IMR-90 (cell line): Measurements from ENCODE around the gene FCHSD2. TPM values are rescaled to one million over a fixed set of nuclear protein-coding genes. Genes with fewer than 3 reads are reported as not detected.

Experiments
- ATAC-seq: fragments of 200-7000 bp; cut with Tn5 transposase; 2 replicates; pipeline ENCODE4 v1.9.1; 2020; ENCODE audit warnings: low read depth, mild to moderate bottlenecking, moderate library complexity
- BruUV-seq: library from RNA; stranded (reverse); fragments of 400-500 nt; replicated peaks from 2 replicates; lab custom pipeline; 2021; lab: Mats Ljungman, UMichigan
- CTCF ChIA-PET: fragments of 300-600 bp; formaldehyde crosslinking; extraction: SDS; loops from one replicate; lab custom pipeline; 2021; ENCODE audit warnings: antibody characterized with exemption; lab: Yijun Ruan, JAX
- POLR2A ChIA-PET: fragments of 300-600 bp; sonication (Branson Sonifier 250); formaldehyde crosslinking; loops from one replicate; lab custom pipeline; 2022; ENCODE audit warnings: antibody characterized with exemption; ENCODE audit not compliant: unreplicated experiment; lab: Charles Lee
- DNase-seq: peaks from one replicate; pipeline ENCODE4 v3.0.0; 2013
- H2AFZ ChIP-seq: replicated peaks from 2 replicates; pipeline ENCODE3; 2013; ENCODE audit warnings: low read length, mild to moderate bottlenecking; ENCODE audit not compliant: poor library complexity
- H2AK5ac ChIP-seq: 2 replicates; pipeline ENCODE4 v1.6.1; 2013; ENCODE audit warnings: low read depth, low read length, inconsistent platforms
- H2AK9ac ChIP-seq: replicated peaks from 2 replicates; pipeline ENCODE3; 2013; ENCODE audit warnings: mild to moderate bottlenecking, low read depth, low read length, moderate library complexity; ENCODE audit not compliant: poor library complexity
- H2BK120ac ChIP-seq: 2 replicates; pipeline ENCODE4 v1.6.1; 2013; ENCODE audit warnings: low read depth, low read length, inconsistent platforms
- H2BK15ac ChIP-seq: 3 replicates; pipeline ENCODE4 v1.6.1; 2013; ENCODE audit warnings: low read depth, low read length, inconsistent platforms
- H2BK20ac ChIP-seq: 2 replicates; pipeline ENCODE4 v1.6.1; 2013; ENCODE audit warnings: low read depth, mild to moderate bottlenecking, inconsistent platforms, low read length, moderate library complexity
- H2BK5ac ChIP-seq: 2 replicates; pipeline ENCODE4 v1.6.1; 2013; ENCODE audit warnings: mild to moderate bottlenecking, low read depth, low read length, inconsistent platforms; ENCODE audit not compliant: poor library complexity, severe bottlenecking
- H3K14ac ChIP-seq: replicated peaks from 2 replicates; pipeline ENCODE4 v1.6.1; 2013; ENCODE audit warnings: low read depth, low read length, inconsistent platforms
- H3K18ac ChIP-seq: 2 replicates; pipeline ENCODE4 v1.6.1; 2013; ENCODE audit warnings: low read depth, low read length, control low read depth
- H3K23ac ChIP-seq: 2 replicates; pipeline ENCODE4 v1.6.1; 2013; ENCODE audit warnings: low read depth, low read length, inconsistent platforms
- H3K27ac ChIP-seq: 2 replicates; pipeline ENCODE4 v1.5.1; 2013; ENCODE audit warnings: mild to moderate bottlenecking, control low read depth, low read length; ENCODE audit not compliant: insufficient read depth
- H3K27me3 ChIP-seq: 2 replicates; pipeline ENCODE4 v1.6.1; 2013; ENCODE audit warnings: low read length; ENCODE audit not compliant: control insufficient read depth, insufficient read depth
- H3K36me3 ChIP-seq: 2 replicates; pipeline ENCODE4 v1.6.1; 2013; ENCODE audit warnings: low read length, mixed read lengths; ENCODE audit not compliant: control insufficient read depth, insufficient read depth
- H3K4ac ChIP-seq: 2 replicates; pipeline ENCODE4 v1.6.1; 2013; ENCODE audit warnings: low read depth, low read length, inconsistent platforms
- H3K4me1 ChIP-seq: 2 replicates; pipeline ENCODE4 v1.6.1; 2013; ENCODE audit warnings: low read length, mixed read lengths; ENCODE audit not compliant: control insufficient read depth, insufficient read depth
- H3K4me2 ChIP-seq: 2 replicates; pipeline ENCODE4 v1.6.1; 2013; ENCODE audit warnings: low read depth, mild to moderate bottlenecking, control low read depth, low read length, moderate library complexity
- H3K4me3 ChIP-seq: 2 replicates; pipeline ENCODE4 v1.5.1; 2013; ENCODE audit warnings: low read depth, mild to moderate bottlenecking, control low read depth, low read length, moderate library complexity; ENCODE audit not compliant: insufficient read depth
- H3K56ac ChIP-seq: 2 replicates; pipeline ENCODE4 v1.6.1; 2013; ENCODE audit warnings: low read length, inconsistent platforms; ENCODE audit not compliant: insufficient read depth; ENCODE audit errors: extremely low read depth
- H3K79me1 ChIP-seq, 2 experiments: 2 replicates each; pipeline ENCODE4 v1.6.1; 2013; ENCODE audit warnings: low read length in 2 of 2, inconsistent platforms in 1 of 2, low read depth in 1 of 2
- H3K9ac ChIP-seq: 2 replicates; pipeline ENCODE4 v1.6.1; 2013; ENCODE audit warnings: low read depth, low read length, control low read depth
- H3K9me1 ChIP-seq: 2 replicates; pipeline ENCODE4 v1.6.1; 2013; ENCODE audit warnings: low read length, inconsistent platforms; ENCODE audit not compliant: insufficient read depth
- H3K9me3 ChIP-seq: 2 replicates; pipeline ENCODE4 v1.6.1; 2013; ENCODE audit warnings: low read length; ENCODE audit not compliant: control insufficient read depth, insufficient read depth
- H4K20me1 ChIP-seq: 2 replicates; pipeline ENCODE4 v1.6.1; 2013; ENCODE audit warnings: low read length, inconsistent platforms; ENCODE audit not compliant: insufficient read depth
- H4K5ac ChIP-seq: 2 replicates; pipeline ENCODE4 v1.6.1; 2013; ENCODE audit warnings: mild to moderate bottlenecking, low read depth, low read length, control low read depth
- H4K8ac ChIP-seq, 2 experiments: 2 replicates each; pipeline ENCODE4 v1.6.1; 2013; ENCODE audit warnings: low read depth in 2 of 2, low read length in 2 of 2, control low read depth in 1 of 2, inconsistent platforms in 1 of 2
- H4K91ac ChIP-seq: 2 replicates; pipeline ENCODE4 v1.6.1; 2013; ENCODE audit warnings: low read depth, low read length, inconsistent platforms; ENCODE audit not compliant: insufficient read depth
- BHLHE40 ChIP-seq: fragments of 150-350 bp; IDR thresholded peaks from 2 replicates; pipeline ENCODE4 v1.6.1; 2016; ENCODE audit warnings: mild to moderate bottlenecking, low read depth, low read length
- CEBPB ChIP-seq: IDR thresholded peaks from 2 replicates; pipeline ENCODE4 v1.6.1; 2012; ENCODE audit warnings: low read depth, low read length, improper control_type of control experiment
- CHD1 ChIP-seq: IDR thresholded peaks from 2 replicates; pipeline ENCODE4 v1.6.1; 2012; ENCODE audit warnings: low read depth, low read length, improper control_type of control experiment
- CTCF ChIP-seq: conservative IDR thresholded peaks from 2 replicates; pipeline ENCODE4 v1.5.1; 2012; ENCODE audit warnings: mild to moderate bottlenecking, low read depth, low read length, improper control_type of control experiment
- FOS ChIP-seq: fragments of 150-350 bp; IDR thresholded peaks from 2 replicates; pipeline ENCODE4 v1.6.1; 2016; ENCODE audit warnings: low read depth, low read length
- MAFK ChIP-seq: IDR thresholded peaks from 2 replicates; pipeline ENCODE4 v1.6.1; 2012; ENCODE audit warnings: low read depth, low read length, improper control_type of control experiment
- MAZ ChIP-seq: IDR thresholded peaks from 2 replicates; pipeline ENCODE4 v1.6.1; 2012; ENCODE audit warnings: low read depth, mild to moderate bottlenecking, low read length, improper control_type of control experiment, moderate library complexity, borderline replicate concordance
- MXI1 ChIP-seq: IDR thresholded peaks from 2 replicates; pipeline ENCODE4 v1.6.1; 2012; ENCODE audit warnings: low read depth, mild to moderate bottlenecking, low read length, moderate library complexity, borderline replicate concordance
- NFE2L2 ChIP-seq: fragments of 150-350 bp; IDR thresholded peaks from 2 replicates; pipeline ENCODE4 v1.6.1; 2016; ENCODE audit warnings: low read depth, mild to moderate bottlenecking, low read length
- POLR2A ChIP-seq: IDR thresholded peaks from 2 replicates; pipeline ENCODE4 v1.6.1; 2012; ENCODE audit warnings: mild to moderate bottlenecking, low read depth, low read length
- RFX5 ChIP-seq: IDR thresholded peaks from 2 replicates; pipeline ENCODE4 v1.8.0; 2012; ENCODE audit warnings: low read depth, mild to moderate bottlenecking, low read length, moderate library complexity
- SMC3 ChIP-seq: fragments of 150-350 bp; IDR thresholded peaks from 2 replicates; pipeline ENCODE4 v1.6.1; 2016; ENCODE audit warnings: low read depth, mild to moderate bottlenecking, antibody characterized with exemption, low read length, moderate library complexity
- USF2 ChIP-seq: fragments of 150-350 bp; IDR thresholded peaks from 2 replicates; pipeline ENCODE4 v1.6.1; 2017; ENCODE audit warnings: mild to moderate bottlenecking, antibody characterized with exemption, low read length, low read depth
- WGBS, 2 experiments: methylation state at CpG; one replicate each; pipeline versions ENCODE4 v1.1.5 to v1.1.7; 2013; ENCODE audit warnings: missing lambda C conversion rate in 2 of 2; ENCODE audit not compliant: insufficient read length in 1 of 2; ENCODE audit errors: extremely low coverage in 2 of 2; 5-methylcytosine and 5-hydroxymethylcytosine counted together
- dilution Hi-C: fragments of 300-500 bp; cut with HindIII; formaldehyde crosslinking; loops from one replicate; pipeline ENCODE4 v1.14.3; 2018; ENCODE audit warnings: low sequenced_read_pairs; ENCODE audit not compliant: unreplicated experiment
- in situ Hi-C: fragments of 300-500 bp; cut with MboI; formaldehyde crosslinking; loops from 3 replicates; pipeline ENCODE4 v1.14.3; 2019; ENCODE audit warnings: low sequenced_read_pairs, inconsistent platforms, mixed read lengths
- intact Hi-C: fragments of 100-400 bp; cut with micrococcal nuclease; formaldehyde crosslinking; loops from 2 replicates; pipeline ENCODE4 v1.10.0; 2022
- polyA plus RNA-seq, 3 experiments: library from polyadenylated mRNA; depleted of rRNA; stranded (reverse); fragments of >200 nt; gene quantifications; 2 replicates each; pipeline ENCODE4 v1.2.3, GENCODE V29; 2012; ENCODE audit warnings: low replicate concordance in 1 of 3
- total RNA-seq: library from RNA; depleted of rRNA; stranded (reverse); fragments of >200 nt; gene quantifications from 2 replicates; pipeline ENCODE4 v1.2.3, GENCODE V29; 2012
- TF ChIP-seq, protein P1 (sequence below): fragments of 150-350 bp; IDR thresholded peaks from 2 replicates; pipeline ENCODE4 v1.6.1; 2016; ENCODE audit warnings: low read depth, mild to moderate bottlenecking, low read length, moderate library complexity, borderline replicate concordance

The FCHSD2 gene
- total and polyA plus RNA-seq, 2 of the 4 experiments (the other 2 are of a cell fraction): 5.9 to 18.7 TPM

DNA sequence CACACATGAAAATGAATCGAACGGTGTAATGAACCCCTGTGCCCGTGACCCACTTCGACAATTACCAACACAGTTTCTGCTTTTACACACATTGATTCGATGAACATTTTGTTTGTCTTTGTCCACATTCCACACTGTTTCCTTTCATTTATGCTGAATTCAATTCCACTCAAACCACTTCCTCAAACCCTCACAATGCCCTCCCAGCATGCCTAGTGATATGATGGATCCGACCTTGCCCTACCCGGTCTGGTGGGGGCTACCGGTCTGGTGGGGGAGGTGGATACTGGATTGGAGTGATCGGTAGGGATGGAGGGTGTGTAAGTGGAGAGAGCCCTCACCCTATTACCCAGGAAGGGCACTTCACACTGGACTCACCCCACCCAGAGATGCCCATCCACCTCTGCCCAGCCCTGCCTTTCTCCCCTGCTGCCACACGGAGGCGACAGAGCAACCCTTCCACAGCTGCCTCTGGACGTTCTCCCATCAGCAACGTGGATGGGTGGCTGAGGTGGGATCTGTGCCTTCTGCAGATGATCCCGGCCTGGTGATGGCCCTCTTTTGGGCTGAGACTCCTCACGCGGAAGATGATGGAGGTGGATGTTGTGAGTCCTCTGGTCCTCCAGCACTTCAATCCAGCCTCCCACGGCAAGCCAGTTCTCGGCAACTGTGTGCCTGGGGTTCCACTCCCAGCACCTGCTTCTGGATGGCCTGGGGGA, 43.0 kb upstream of the FCHSD2 start:
- H3K4me1 ChIP-seq: peaks cover 7% of the 10 kb centered on the region
- no peak overlapping the region for H3K56ac ChIP-seq
- intact Hi-C loops (loop anchor here (1.0 kb wide), 2 partner anchors 57 to 104 kb away; no protein-coding TSS in a partner anchor), in situ Hi-C loops (loop anchor here (5.0 kb wide), 1 partner anchor 102 kb away; no protein-coding TSS in a partner anchor), dilution Hi-C loops (no loop called here)
- no peak overlapping the region for H3K4me2 ChIP-seq
- 0 out of 2 replicates have a peak overlapping the region, but pooled peaks have one; percentile 3 for H4K5ac ChIP-seq
- H2AK5ac ChIP-seq: peak overlapping the region; percentile 92
- no peaks in the 10 kb centered on the region for H4K20me1 ChIP-seq
- 75% methylated on average over 5 of the region's 18 CpGs; no CpG with 5 or more reads in 1 of the 2 experiments for WGBS, 2 experiments
- H3K27ac ChIP-seq: no peak overlapping the region
- POLR2A ChIA-PET: no interaction called here
- DNase-seq (peak; percentile 33), ATAC-seq (peak; percentile 79)
- H4K91ac ChIP-seq: peak overlapping the region; percentile 40
- H3K4ac ChIP-seq: peak overlapping the region; percentile 76
- H3K36me3 ChIP-seq: no peaks in the 10 kb centered on the region
- peak overlapping the region; percentile 60 for H2BK5ac ChIP-seq
- H4K8ac ChIP-seq: peak overlapping the region in 1 of 2 experiments; percentile 79; a peak in 2 of 4 replicates
- H2AK9ac ChIP-seq: peak overlapping the region; percentile 70
- peak overlapping the region; percentile 72 for H2BK120ac ChIP-seq
- H3K9ac ChIP-seq: no peak overlapping the region
- no peaks in the 10 kb centered on the region for H3K9me3 ChIP-seq
- no TSS peak for BruUV-seq
- no peak overlapping the region; the same call in 1 of the 2 replicates for H3K23ac ChIP-seq
- peak overlapping the region; percentile 58 for H2BK20ac ChIP-seq
- peak overlapping the region; percentile 83 for H2AFZ ChIP-seq
- no peaks in the 10 kb centered on the region for H3K79me1 ChIP-seq
- H3K18ac ChIP-seq: no peak overlapping the region
- H3K27me3 ChIP-seq: no peaks in the 10 kb centered on the region; the same call in 1 of the 2 replicates
- CTCF ChIA-PET: interaction anchor here (0.6 to 6.0 kb wide), 6 partner anchors 10 to 334 kb away, joined by 3 to 34 read pairs (median 4); no protein-coding TSS in a partner anchor
- H3K4me3 ChIP-seq: no peak overlapping the region
- H3K14ac ChIP-seq: 0 out of 2 replicates have a peak overlapping the region, but pooled peaks have one; percentile 19
- peaks cover 19% of the 10 kb centered on the region for H3K9me1 ChIP-seq
- H2BK15ac ChIP-seq: peak overlapping the region; percentile 42; the same call in 1 of the 3 replicates
- no peak for TF ChIP-seq NFE2L2
- no peak for TF ChIP-seq MXI1
- TF ChIP-seq FOS: no peak
- TF ChIP-seq CHD1: no peak
- no peak for TF ChIP-seq USF2
- TF ChIP-seq RFX5: no peak
- TF ChIP-seq MAFK: no peak
- TF ChIP-seq POLR2A: no peak
- TF ChIP-seq CTCF: peak; percentile 78
- no peak for TF ChIP-seq BHLHE40
- TF ChIP-seq CEBPB: no peak
- peak; percentile 84 for TF ChIP-seq SMC3
- TF ChIP-seq, protein P1, sequence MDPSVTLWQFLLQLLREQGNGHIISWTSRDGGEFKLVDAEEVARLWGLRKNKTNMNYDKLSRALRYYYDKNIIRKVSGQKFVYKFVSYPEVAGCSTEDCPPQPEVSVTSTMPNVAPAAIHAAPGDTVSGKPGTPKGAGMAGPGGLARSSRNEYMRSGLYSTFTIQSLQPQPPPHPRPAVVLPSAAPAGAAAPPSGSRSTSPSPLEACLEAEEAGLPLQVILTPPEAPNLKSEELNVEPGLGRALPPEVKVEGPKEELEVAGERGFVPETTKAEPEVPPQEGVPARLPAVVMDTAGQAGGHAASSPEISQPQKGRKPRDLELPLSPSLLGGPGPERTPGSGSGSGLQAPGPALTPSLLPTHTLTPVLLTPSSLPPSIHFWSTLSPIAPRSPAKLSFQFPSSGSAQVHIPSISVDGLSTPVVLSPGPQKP: no peak
- no peak for TF ChIP-seq MAZ
